HCT116 (cell line): ENCODE results near the gene PAX8. TPM values are rescaled to one million over a fixed set of nuclear protein-coding genes. Genes with fewer than 3 reads are reported as not detected.

Source experiments
- ATAC-seq: fragments of 200-7000 bp; cut with Tn5 transposase; 2 replicates; pipeline ENCODE4 v1.9.1; 2020; ENCODE audit warnings: mild to moderate bottlenecking, moderate library complexity
- BruUV-seq: library from RNA; stranded (reverse); fragments of 400-500 nt; replicated peaks from 2 replicates; lab custom pipeline; 2021; lab: Mats Ljungman, UMichigan
- CTCF ChIA-PET: fragments of 300-600 bp; sonication (Branson Sonifier 250); formaldehyde crosslinking; loops from one replicate; lab custom pipeline; 2021; ENCODE audit warnings: antibody characterized with exemption; lab: Charles Lee
- POLR2A ChIA-PET: fragments of 300-600, 350-600 bp; sonication (Branson Sonifier 250); formaldehyde crosslinking; loops from one replicate; lab custom pipeline; 2021; ENCODE audit warnings: antibody characterized with exemption; lab: Charles Lee
- RAD21 ChIA-PET, 2 experiments: fragments of 300-600 bp; sonication (Branson Sonifier 250); formaldehyde crosslinking; loops; one replicate each; lab custom pipeline; 2023; ENCODE audit warnings: low total read pairs in 2 of 2; ENCODE audit not compliant: uncharacterized antibody in 2 of 2, unreplicated experiment in 2 of 2, low non-redundant PET in 1 of 2; lab: Charles Lee
- DNase-seq: peaks from one replicate; pipeline ENCODE4 v3.0.0-alpha.2; 2010; ENCODE audit warnings: low read depth, low spot score
- H2AFZ ChIP-seq: fragments of 200-600 bp; shearing (Covaris generic), sonication (generic); 2 replicates; pipeline ENCODE4 v1.6.1; 2017; ENCODE audit warnings: low read depth, mixed run types, mixed read lengths, antibody characterized with exemption, low read length; ENCODE audit not compliant: poor library complexity, severe bottlenecking
- H3K27ac ChIP-seq: 2 replicates; pipeline ENCODE4 v1.5.1; 2012; ENCODE audit warnings: low read depth, low read length
- H3K27me3 ChIP-seq: fragments of 200-600 bp; sonication (generic); 2 replicates; pipeline ENCODE4 v1.6.1; 2016; ENCODE audit warnings: mixed run types, low read length, mixed read lengths; ENCODE audit not compliant: insufficient read depth
- H3K36me3 ChIP-seq, 2 experiments: fragments of 200-500 bp in 1 of 2; fragments of 200-600 bp in 1 of 2; sonication (Bioruptor generic) in 1 of 2; sonication (generic) in 1 of 2; 2 replicates each; pipeline versions ENCODE4 v1.5.1 to v1.6.1; 2014 to 2016; ENCODE audit warnings: low read length in 2 of 2, inconsistent platforms in 1 of 2, mixed read lengths in 1 of 2, mixed run types in 1 of 2; ENCODE audit not compliant: insufficient read depth in 2 of 2, control insufficient read depth in 1 of 2
- H3K4me1 ChIP-seq, 2 experiments: fragments of 200-600 bp in 1 of 2; sonication (generic) in 1 of 2; 2 replicates each; pipeline versions ENCODE4 v1.5.1 to v1.6.1; 2012 to 2017; ENCODE audit warnings: low read length in 2 of 2, inconsistent platforms in 1 of 2, mild to moderate bottlenecking in 1 of 2, mixed read lengths in 1 of 2, mixed run types in 1 of 2, moderate library complexity in 1 of 2; ENCODE audit not compliant: insufficient read depth in 2 of 2, control insufficient read depth in 1 of 2
- H3K4me2 ChIP-seq: fragments of 200-600 bp; sonication (generic); 2 replicates; pipeline ENCODE4 v1.6.1; 2017; ENCODE audit warnings: mixed run types, low read length, mixed read lengths
- H3K4me3 ChIP-seq, 2 experiments: fragments of 200-600 bp in 1 of 2; sonication (generic) in 1 of 2; replicated peaks in 1 of 2; 2 replicates each; pipeline ENCODE4 v1.5.1; 2011 to 2016; ENCODE audit warnings: low read length in 2 of 2, control low read depth in 1 of 2, low read depth in 1 of 2, mild to moderate bottlenecking in 1 of 2, mixed read lengths in 1 of 2, mixed run types in 1 of 2
- H3K79me2 ChIP-seq: fragments of 200-600 bp; sonication (generic); 2 replicates; pipeline ENCODE4 v1.6.1; 2017; ENCODE audit warnings: mild to moderate bottlenecking, mixed run types, low read length, moderate library complexity, mixed read lengths; ENCODE audit not compliant: insufficient read depth
- H3K9ac ChIP-seq: fragments of 200-600 bp; sonication (generic); 2 replicates; pipeline ENCODE4 v1.6.1; 2016; ENCODE audit warnings: low read length, mixed read lengths
- H3K9me2 ChIP-seq: fragments of 200-600 bp; sonication (generic), shearing (Covaris generic); 2 replicates; pipeline ENCODE4 v1.6.1; 2017; ENCODE audit warnings: mixed run types, mild to moderate bottlenecking, moderate library complexity; ENCODE audit not compliant: insufficient read depth
- H3K9me3 ChIP-seq, 2 experiments: fragments of 200-500 bp in 1 of 2; fragments of 200-600 bp in 1 of 2; sonication (Bioruptor generic) in 1 of 2; sonication (generic) in 1 of 2; 2 replicates each; pipeline ENCODE4 v1.6.1; 2014 to 2017; ENCODE audit warnings: low read length in 2 of 2, mixed read lengths in 2 of 2, inconsistent platforms in 1 of 2, low read depth in 1 of 2, mild to moderate bottlenecking in 1 of 2, mixed run types in 1 of 2, moderate library complexity in 1 of 2; ENCODE audit not compliant: control insufficient read depth in 1 of 2, insufficient read depth in 1 of 2
- H4K20me1 ChIP-seq: fragments of 200-600 bp; sonication (generic), shearing (Covaris generic); 2 replicates; pipeline ENCODE4 v1.6.1; 2017; ENCODE audit warnings: mixed run types, mild to moderate bottlenecking, moderate library complexity; ENCODE audit not compliant: insufficient read depth
- CBX3 ChIP-seq: IDR thresholded peaks from 2 replicates; pipeline ENCODE4 v1.6.1; 2012; ENCODE audit warnings: low read depth
- CTCF ChIP-seq, 3 experiments: fragments of 200-600 bp in 1 of 3; sonication (generic) in 1 of 3; IDR thresholded peaks in 2 of 3; conservative IDR thresholded peaks in 1 of 3; 2 replicates each; pipeline ENCODE4 v1.5.1; 2012 to 2017; ENCODE audit warnings: low read depth in 2 of 3, low read length in 2 of 3, antibody characterized with exemption in 1 of 3, borderline replicate concordance in 1 of 3, control low read depth in 1 of 3, mild to moderate bottlenecking in 1 of 3, mixed read lengths in 1 of 3, mixed run types in 1 of 3, moderate library complexity in 1 of 3; ENCODE audit not compliant: insufficient read depth in 1 of 3
- EGR1 ChIP-seq: IDR thresholded peaks from 2 replicates; pipeline ENCODE4 v1.6.1; 2012; ENCODE audit warnings: low read depth
- EZH2phosphoT487 ChIP-seq: fragments of 200-600 bp; IDR thresholded peaks from 2 replicates; pipeline ENCODE4 v1.6.1; 2018; ENCODE audit warnings: antibody characterized with exemption, borderline replicate concordance
- FOSL1 ChIP-seq: IDR thresholded peaks from 2 replicates; pipeline ENCODE4 v1.6.1; 2012; ENCODE audit warnings: low read depth
- POLR2AphosphoS5 ChIP-seq: IDR thresholded peaks from 2 replicates; pipeline ENCODE4 v1.6.1; 2011; ENCODE audit warnings: mild to moderate bottlenecking, low read depth, low read length, moderate library complexity
- TCF7L2 ChIP-seq: IDR thresholded peaks from 2 replicates; pipeline ENCODE4 v1.7.0; 2011; ENCODE audit warnings: borderline replicate concordance, inconsistent platforms; ENCODE audit not compliant: insufficient read depth, insufficient read length; ENCODE audit errors: extremely low read depth
- ZBTB33 ChIP-seq: IDR thresholded peaks from 2 replicates; pipeline ENCODE4 v1.6.1; 2011; ENCODE audit warnings: mild to moderate bottlenecking, low read length, moderate library complexity; ENCODE audit not compliant: insufficient replicate concordance; ENCODE audit errors: extremely low read depth
- intact Hi-C: fragments of 100-400 bp; cut with micrococcal nuclease; formaldehyde crosslinking; loops from 2 replicates; pipeline ENCODE4 v1.10.0; 2022
- total RNA-seq: library from RNA; stranded (reverse); gene quantifications from one replicate; pipeline ENCODE4 v1.2.1, GENCODE V29; 2021; ENCODE audit not compliant: unreplicated experiment
- TF ChIP-seq, protein P1 (sequence below): IDR thresholded peaks from 2 replicates; pipeline ENCODE4 v1.6.1; 2012; ENCODE audit warnings: low read depth

The PAX8 gene
- total RNA-seq, 1 experiment from 2014 or later: 4.4 TPM

- Histone ChIP-seq H3K9me3 (no peaks in the 10 kb centered on the region), H3K4me3 (no peak overlapping the region), H3K4me2 (no peak overlapping the region)
- TF ChIP-seq EGR1 (no peak), POLR2AphosphoS5 (no peak), TCF7L2 (no peak), CTCF (IDR thresholded peaks at IDR 0.05 in 2 of 3, conservative IDR thresholded peaks at IDR 0.05 in 1 of 3; ENCODE audit: borderline replicate concordance in 1 of 3, insufficient read depth in 1 of 3, low read depth in 2 of 3, low read length in 2 of 3) (no peak), EZH2phosphoT487 (no peak), FOSL1 (no peak), CBX3 (no peak), ZBTB33 (no peak)
- TF ChIP-seq, protein P1, sequence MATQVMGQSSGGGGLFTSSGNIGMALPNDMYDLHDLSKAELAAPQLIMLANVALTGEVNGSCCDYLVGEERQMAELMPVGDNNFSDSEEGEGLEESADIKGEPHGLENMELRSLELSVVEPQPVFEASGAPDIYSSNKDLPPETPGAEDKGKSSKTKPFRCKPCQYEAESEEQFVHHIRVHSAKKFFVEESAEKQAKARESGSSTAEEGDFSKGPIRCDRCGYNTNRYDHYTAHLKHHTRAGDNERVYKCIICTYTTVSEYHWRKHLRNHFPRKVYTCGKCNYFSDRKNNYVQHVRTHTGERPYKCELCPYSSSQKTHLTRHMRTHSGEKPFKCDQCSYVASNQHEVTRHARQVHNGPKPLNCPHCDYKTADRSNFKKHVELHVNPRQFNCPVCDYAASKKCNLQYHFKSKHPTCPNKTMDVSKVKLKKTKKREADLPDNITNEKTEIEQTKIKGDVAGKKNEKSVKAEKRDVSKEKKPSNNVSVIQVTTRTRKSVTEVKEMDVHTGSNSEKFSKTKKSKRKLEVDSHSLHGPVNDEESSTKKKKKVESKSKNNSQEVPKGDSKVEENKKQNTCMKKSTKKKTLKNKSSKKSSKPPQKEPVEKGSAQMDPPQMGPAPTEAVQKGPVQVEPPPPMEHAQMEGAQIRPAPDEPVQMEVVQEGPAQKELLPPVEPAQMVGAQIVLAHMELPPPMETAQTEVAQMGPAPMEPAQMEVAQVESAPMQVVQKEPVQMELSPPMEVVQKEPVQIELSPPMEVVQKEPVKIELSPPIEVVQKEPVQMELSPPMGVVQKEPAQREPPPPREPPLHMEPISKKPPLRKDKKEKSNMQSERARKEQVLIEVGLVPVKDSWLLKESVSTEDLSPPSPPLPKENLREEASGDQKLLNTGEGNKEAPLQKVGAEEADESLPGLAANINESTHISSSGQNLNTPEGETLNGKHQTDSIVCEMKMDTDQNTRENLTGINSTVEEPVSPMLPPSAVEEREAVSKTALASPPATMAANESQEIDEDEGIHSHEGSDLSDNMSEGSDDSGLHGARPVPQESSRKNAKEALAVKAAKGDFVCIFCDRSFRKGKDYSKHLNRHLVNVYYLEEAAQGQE: no peak
- TF ChIP-seq, all 23 proteins: peak for 0
- Histone ChIP-seq H3K9ac (no peak overlapping the region), H3K27ac (no peak overlapping the region), H3K27me3 (no peaks in the 10 kb centered on the region), H3K36me3 (no peaks in the 10 kb centered on the region), H2AFZ (no peak overlapping the region), H3K4me1 (no peaks in the 10 kb centered on the region), H4K20me1 (no peaks in the 10 kb centered on the region), H3K79me2 (no peaks in the 10 kb centered on the region), H3K9me2 (no peaks in the 10 kb centered on the region)
- BruUV-seq: no TSS peak
- ChIA-PET CTCF (no interaction called here), POLR2A (no interaction called here), RAD21 (no interaction called here)
- DNase-seq (no peak), ATAC-seq (no peak)
- intact Hi-C loops: no loop called here
Measured at GRCh38 chr2:113176696-113177355, 101.9 kb downstream of the PAX8 start.
